GM12874 (cell line): ENCODE results near the gene KIAA1671.

Source experiments
- TF ChIP-seq, protein P1 (sequence below): IDR thresholded peaks from 2 replicates; pipeline ENCODE4 v1.5.1; 2011; ENCODE audit warnings: low read depth, mild to moderate bottlenecking, control low read depth, low read length, moderate library complexity; ENCODE audit not compliant: insufficient read depth

Gene KIAA1671

DNA sequence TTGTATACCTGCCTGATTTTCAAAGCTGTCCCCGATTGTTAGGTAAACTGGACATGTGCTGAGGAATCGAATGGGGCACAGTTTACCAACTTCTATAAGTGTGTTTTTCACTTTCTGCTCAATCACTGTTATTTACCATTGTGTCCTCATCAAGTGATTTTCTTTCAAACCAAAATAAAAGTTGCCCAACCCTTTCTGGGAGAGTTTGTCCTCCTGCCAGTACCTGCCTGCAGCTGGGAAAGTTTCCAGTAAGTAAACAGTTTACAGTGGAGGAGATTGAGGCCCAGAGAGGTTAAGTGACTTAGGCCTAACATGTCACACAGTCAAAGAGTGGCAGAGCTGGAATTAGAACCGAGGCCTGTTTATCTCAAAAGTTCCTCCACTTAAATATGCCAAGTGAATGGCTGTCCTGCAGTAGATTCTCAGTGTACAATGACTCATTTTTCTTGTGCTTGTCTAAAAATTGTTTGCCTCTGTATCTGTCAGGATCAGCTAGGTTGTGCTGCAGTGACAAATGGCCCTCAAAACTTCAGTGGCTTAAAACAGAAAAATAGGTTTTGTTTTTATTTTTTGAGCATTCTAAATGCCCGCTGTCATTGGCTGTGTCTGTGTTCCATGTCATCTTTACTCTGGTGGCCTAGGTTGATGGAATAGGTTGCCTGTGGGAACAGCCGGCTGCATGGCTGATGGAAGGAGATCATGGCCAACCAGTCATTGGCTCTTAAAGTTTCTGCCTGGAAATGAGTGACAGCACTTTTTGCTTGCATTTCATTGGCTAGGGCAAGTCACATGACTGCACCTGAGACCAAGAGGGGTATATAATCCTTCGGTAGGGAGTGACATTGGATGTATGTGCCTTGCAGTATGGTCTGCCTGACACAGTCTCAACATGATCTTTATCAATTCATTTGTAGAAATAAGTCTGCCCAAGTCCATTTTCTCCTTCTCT, 185.3 kb downstream of the KIAA1671 start:
- TF ChIP-seq, protein P1, sequence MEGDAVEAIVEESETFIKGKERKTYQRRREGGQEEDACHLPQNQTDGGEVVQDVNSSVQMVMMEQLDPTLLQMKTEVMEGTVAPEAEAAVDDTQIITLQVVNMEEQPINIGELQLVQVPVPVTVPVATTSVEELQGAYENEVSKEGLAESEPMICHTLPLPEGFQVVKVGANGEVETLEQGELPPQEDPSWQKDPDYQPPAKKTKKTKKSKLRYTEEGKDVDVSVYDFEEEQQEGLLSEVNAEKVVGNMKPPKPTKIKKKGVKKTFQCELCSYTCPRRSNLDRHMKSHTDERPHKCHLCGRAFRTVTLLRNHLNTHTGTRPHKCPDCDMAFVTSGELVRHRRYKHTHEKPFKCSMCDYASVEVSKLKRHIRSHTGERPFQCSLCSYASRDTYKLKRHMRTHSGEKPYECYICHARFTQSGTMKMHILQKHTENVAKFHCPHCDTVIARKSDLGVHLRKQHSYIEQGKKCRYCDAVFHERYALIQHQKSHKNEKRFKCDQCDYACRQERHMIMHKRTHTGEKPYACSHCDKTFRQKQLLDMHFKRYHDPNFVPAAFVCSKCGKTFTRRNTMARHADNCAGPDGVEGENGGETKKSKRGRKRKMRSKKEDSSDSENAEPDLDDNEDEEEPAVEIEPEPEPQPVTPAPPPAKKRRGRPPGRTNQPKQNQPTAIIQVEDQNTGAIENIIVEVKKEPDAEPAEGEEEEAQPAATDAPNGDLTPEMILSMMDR: no peak

DNA sequence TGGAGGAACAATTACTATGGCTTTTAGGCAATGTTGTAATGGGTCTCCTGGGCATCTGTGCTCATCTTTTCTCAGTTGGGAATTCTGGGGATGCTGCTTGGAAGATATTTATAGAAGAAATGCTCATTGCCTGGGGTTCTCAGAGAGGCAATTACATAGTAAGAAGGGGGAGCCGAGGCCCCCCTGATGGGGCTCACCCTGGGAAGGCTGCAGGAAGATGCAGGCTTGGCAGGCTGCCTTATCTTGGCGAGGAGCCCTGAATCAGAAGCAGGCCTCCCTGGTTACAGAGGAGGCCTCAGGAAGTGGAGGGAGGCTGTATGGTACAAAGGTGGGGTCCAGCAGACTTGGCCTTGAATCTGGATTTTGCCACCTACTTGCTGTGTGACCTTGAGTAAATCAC, 186.5 kb downstream of the KIAA1671 start:
- TF ChIP-seq, protein P1: no peak

DNA sequence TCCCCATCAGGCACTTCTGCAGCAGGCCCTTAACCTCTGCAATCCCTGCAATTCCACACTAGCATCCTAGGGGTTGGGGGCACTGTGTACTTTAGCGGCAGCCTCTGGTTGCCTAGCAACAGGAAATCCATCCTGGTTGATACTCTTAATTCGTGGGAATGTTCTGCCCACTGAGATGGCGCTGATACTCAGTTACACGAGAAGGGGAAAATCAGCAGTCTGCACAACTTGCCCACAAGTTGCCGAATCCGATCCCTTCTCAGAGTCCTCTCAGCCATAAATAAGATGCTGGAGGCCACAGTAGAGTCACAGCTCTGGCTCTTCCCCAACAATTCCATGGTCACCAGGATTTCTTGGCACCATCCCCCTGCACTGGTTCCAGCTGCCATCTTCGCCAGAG, 189.6 kb downstream of the KIAA1671 start:
- TF ChIP-seq, protein P1: no peak

DNA sequence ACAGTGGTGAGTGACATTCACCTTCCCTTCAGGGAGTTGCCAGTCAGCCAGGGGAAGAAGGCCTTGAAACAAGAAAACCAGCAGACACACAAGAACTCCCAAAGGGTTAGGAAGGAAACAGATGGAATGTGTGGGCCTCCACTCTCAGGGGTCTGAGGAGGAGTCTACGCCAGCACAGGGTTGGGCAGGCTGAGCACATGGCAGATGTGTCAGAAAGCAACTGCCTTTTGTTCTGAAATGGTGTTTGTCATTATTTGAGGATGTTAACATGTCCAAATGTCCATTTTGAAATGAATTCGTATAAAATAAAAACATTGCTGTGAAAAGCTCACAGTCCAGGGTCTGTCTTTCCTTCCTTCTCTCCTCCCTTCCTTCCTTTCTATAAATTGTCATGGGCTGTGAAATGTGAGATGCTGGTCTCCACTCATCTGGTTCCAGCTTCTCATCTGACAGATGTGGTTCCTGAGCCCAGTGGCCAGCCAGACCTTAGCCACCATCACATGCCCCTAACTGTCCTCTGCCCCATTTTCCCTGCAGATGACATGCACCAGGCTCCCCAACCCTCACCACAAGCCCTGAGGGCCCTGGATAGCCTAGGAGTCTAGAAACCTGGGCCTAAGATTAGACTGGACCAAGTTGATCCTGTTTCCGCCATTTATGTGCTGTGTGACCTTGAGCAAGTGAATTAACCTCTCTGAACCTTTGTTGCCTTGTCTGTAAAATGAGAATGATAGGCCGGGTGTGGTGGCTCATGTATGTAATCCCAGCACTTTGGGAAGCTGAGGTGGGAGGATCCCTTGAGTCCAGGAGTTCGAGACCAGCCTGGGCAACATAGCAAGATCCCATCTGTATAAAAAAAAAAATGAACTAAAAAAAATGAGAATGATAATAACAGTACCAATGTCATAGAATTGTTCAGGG, 190.9 kb downstream of the KIAA1671 start:
- TF ChIP-seq, protein P1: no peak

DNA sequence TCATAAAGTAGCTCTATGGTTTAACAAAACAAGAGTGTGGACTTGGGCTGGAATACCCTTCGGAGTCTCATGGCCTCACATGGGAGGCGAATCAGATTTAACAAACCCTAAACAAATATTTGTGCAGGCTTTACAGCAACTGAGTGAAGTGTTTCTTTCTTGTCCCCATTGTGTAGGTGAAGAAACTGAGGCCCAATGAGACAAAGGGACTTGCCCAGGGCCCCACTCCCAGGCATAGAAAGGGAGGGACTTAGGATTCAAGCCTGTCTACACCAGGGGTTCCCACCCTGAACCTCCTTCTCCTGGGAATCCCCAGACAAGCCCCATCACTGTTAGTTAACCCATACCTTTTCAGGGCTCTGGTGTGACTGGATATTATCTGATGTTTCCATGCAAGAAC, 192.0 kb downstream of the KIAA1671 start:
- TF ChIP-seq, protein P1: no peak

DNA sequence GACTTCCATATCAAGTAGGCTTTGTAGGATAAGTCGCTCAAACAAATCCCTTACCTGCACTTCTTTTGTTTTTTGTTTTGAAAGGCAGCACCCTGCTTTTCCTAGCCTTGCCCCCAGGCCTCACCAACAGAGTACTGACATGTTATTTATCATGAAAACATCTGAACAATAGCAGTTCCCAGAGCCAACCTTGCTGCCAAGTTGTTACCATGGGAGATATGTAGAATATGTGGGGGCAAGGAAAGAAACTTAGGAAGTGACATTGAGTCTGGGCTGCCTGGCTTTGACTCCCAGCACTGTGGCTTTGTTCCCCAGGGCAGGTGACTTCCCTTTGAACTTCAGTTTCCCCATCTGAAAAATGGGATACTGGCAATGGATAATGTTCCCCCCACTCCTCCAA, 193.8 kb downstream of the KIAA1671 start:
- TF ChIP-seq, protein P1: no peak
